ENCODE data around the gene JAML. TPM values are rescaled to one million over a fixed set of nuclear protein-coding genes. Genes with fewer than 3 reads are reported as not detected.

The JAML gene
- total RNA-seq, 2 experiments from 2014 or later = 181 to 189 TPM

- DNase-seq (no peak), ATAC-seq (ENCODE audit: low read depth) (no peak)
- H3K4me3 Mint-ChIP-seq = peak overlapping the region; percentile 85
- H3K27ac Mint-ChIP-seq = peak overlapping the region; percentile 94
- H3K36me3 Mint-ChIP-seq = peaks cover 24% of the 10 kb centered on the region
- H3K4me1 Mint-ChIP-seq = peaks cover 82% of the 10 kb centered on the region
- POLR2A ChIA-PET = interaction anchor here (0.6 to 12.2 kb wide), 9 partner anchors 9 to 1163 kb away, joined by 3 to 118 read pairs (median 5); partner anchors contain the start of genes CD3D and MPZL3
- H3K27me3 Mint-ChIP-seq = no peaks in the 10 kb centered on the region
- H3K9me3 Mint-ChIP-seq = no peaks in the 10 kb centered on the region
Observed at GRCh38 chr11:118221419-118221818, 3.4 kb downstream of the JAML start.

- peaks cover 82% of the 10 kb centered on the region for H3K4me1 Mint-ChIP-seq
- DNase-seq = no peak
- POLR2A ChIA-PET = interaction anchor here (3.8 to 12.2 kb wide), 2 partner anchors 17 to 32 kb away, joined by 19 to 118 read pairs; partner anchors contain the start of gene MPZL3
- H3K27me3 Mint-ChIP-seq = no peaks in the 10 kb centered on the region
- no peak for ATAC-seq (ENCODE audit: low read depth)
- H3K4me3 Mint-ChIP-seq = peak overlapping the region; percentile 85
- H3K9me3 Mint-ChIP-seq = no peaks in the 10 kb centered on the region
- peaks cover 15% of the 10 kb centered on the region for H3K36me3 Mint-ChIP-seq
- peak overlapping the region; percentile 94 for H3K27ac Mint-ChIP-seq
Observed at GRCh38 chr11:118219732-118220131, 5.1 kb downstream of the JAML start.

- Mint-ChIP-seq H3K9me3 (no peaks in the 10 kb centered on the region), H3K4me3 (peak overlapping the region; percentile 85), H3K27me3 (no peaks in the 10 kb centered on the region), H3K4me1 (peaks cover 85% of the 10 kb centered on the region), H3K27ac (peak overlapping the region; percentile 94), H3K36me3 (peaks cover 15% of the 10 kb centered on the region)
- DNase-seq = no peak
- no peak for ATAC-seq (ENCODE audit: low read depth)
- POLR2A ChIA-PET = interaction anchor here (2.1 to 12.2 kb wide), 3 partner anchors 16 to 32 kb away, joined by 8 to 118 read pairs (median 19); partner anchors contain the start of gene MPZL3
Observed at GRCh38 chr11:118219244-118219643, 5.6 kb downstream of the JAML start.

- POLR2A ChIA-PET = interaction anchor here (1.1 to 12.2 kb wide), 5 partner anchors 8 to 142 kb away, joined by 4 to 118 read pairs (median 8); partner anchors contain the start of genes JAML and UBE4A
- ATAC-seq (ENCODE audit: low read depth) (peak; percentile 27), DNase-seq (no peak)
- Mint-ChIP-seq H3K27me3 (no peaks in the 10 kb centered on the region), H3K9me3 (no peaks in the 10 kb centered on the region), H3K4me3 (peak overlapping the region; percentile 82), H3K4me1 (peaks cover 91% of the 10 kb centered on the region), H3K27ac (peak overlapping the region; percentile 95), H3K36me3 (peaks cover 22% of the 10 kb centered on the region)
Observed at GRCh38 chr11:118217575-118217974, 7.2 kb downstream of the JAML start.

- DNase-seq (no peak), ATAC-seq (ENCODE audit: low read depth) (peak; percentile 50)
- H3K4me3 Mint-ChIP-seq = peak overlapping the region; percentile 82
- peak overlapping the region; percentile 95 for H3K27ac Mint-ChIP-seq
- H3K27me3 Mint-ChIP-seq = no peaks in the 10 kb centered on the region
- H3K36me3 Mint-ChIP-seq = peaks cover 29% of the 10 kb centered on the region
- no peaks in the 10 kb centered on the region for H3K9me3 Mint-ChIP-seq
- POLR2A ChIA-PET = interaction anchor here (0.9 to 12.2 kb wide), 13 partner anchors 9 to 143 kb away, joined by 3 to 118 read pairs (median 5); partner anchors contain the start of genes CD3D, JAML, MPZL2 and MPZL3
- H3K4me1 Mint-ChIP-seq = peaks cover 91% of the 10 kb centered on the region
Observed at GRCh38 chr11:118216621-118217481, 8.0 kb downstream of the JAML start.

- no peaks in the 10 kb centered on the region for H3K9me3 Mint-ChIP-seq
- peaks cover 86% of the 10 kb centered on the region for H3K4me1 Mint-ChIP-seq
- no peaks in the 10 kb centered on the region for H3K27me3 Mint-ChIP-seq
- H3K36me3 Mint-ChIP-seq = peaks cover 39% of the 10 kb centered on the region
- DNase-seq = no peak
- ATAC-seq (ENCODE audit: low read depth) = no peak
- POLR2A ChIA-PET = interaction anchor here (0.7 to 12.2 kb wide), 9 partner anchors 9 to 130 kb away, joined by 3 to 118 read pairs (median 5); partner anchors contain the start of genes JAML and MPZL3
- peak overlapping the region; percentile 82 for H3K4me3 Mint-ChIP-seq
- H3K27ac Mint-ChIP-seq = peak overlapping the region; percentile 95
Observed at GRCh38 chr11:118215765-118216164, 9.0 kb downstream of the JAML start.

GRCh38 chr11:118215262-118215661 lies 9.5 kb downstream of the JAML start:
- H3K4me3 Mint-ChIP-seq = peak overlapping the region; percentile 82
- peak overlapping the region; percentile 95 for H3K27ac Mint-ChIP-seq
- peaks cover 84% of the 10 kb centered on the region for H3K4me1 Mint-ChIP-seq
- H3K27me3 Mint-ChIP-seq = no peaks in the 10 kb centered on the region
- POLR2A ChIA-PET = interaction anchor here (1.3 to 12.2 kb wide), 8 partner anchors 9 to 130 kb away, joined by 4 to 118 read pairs (median 8); partner anchors contain the start of genes JAML and MPZL3
- H3K36me3 Mint-ChIP-seq = peaks cover 44% of the 10 kb centered on the region
- DNase-seq (no peak), ATAC-seq (ENCODE audit: low read depth) (peak; percentile 73)
- no peaks in the 10 kb centered on the region for H3K9me3 Mint-ChIP-seq

- no peak for DNase-seq
- no peak for ATAC-seq (ENCODE audit: low read depth)
- peaks cover 41% of the 10 kb centered on the region for H3K36me3 Mint-ChIP-seq
- POLR2A ChIA-PET = interaction anchor here (0.9 to 12.2 kb wide), 7 partner anchors 8 to 37 kb away, joined by 4 to 118 read pairs (median 10); partner anchors contain the start of genes JAML and MPZL3
- peak overlapping the region; percentile 95 for H3K27ac Mint-ChIP-seq
- peak overlapping the region; percentile 82 for H3K4me3 Mint-ChIP-seq
- H3K9me3 Mint-ChIP-seq = no peaks in the 10 kb centered on the region
- no peaks in the 10 kb centered on the region for H3K27me3 Mint-ChIP-seq
- H3K4me1 Mint-ChIP-seq = peaks cover 78% of the 10 kb centered on the region
Observed at GRCh38 chr11:118214210-118214914, 10.4 kb downstream of the JAML start.

- Mint-ChIP-seq H3K27ac (peak overlapping the region; percentile 95), H3K27me3 (no peaks in the 10 kb centered on the region), H3K4me1 (peaks cover 76% of the 10 kb centered on the region)
Observed at GRCh38 chr11:118213781-118214180, 11.0 kb downstream of the JAML start.

GRCh38 chr11:118213201-118213600 lies 11.6 kb downstream of the JAML start:
- Mint-ChIP-seq H3K27ac (peak overlapping the region; percentile 95), H3K4me1 (peaks cover 73% of the 10 kb centered on the region), H3K27me3 (no peaks in the 10 kb centered on the region), H3K9me3 (no peaks in the 10 kb centered on the region), H3K4me3 (peak overlapping the region; percentile 82), H3K36me3 (peaks cover 45% of the 10 kb centered on the region)
- DNase-seq = no peak
- no peak for ATAC-seq (ENCODE audit: low read depth)
- POLR2A ChIA-PET = interaction anchor here (0.7 to 12.2 kb wide), 6 partner anchors 9 to 38 kb away, joined by 3 to 118 read pairs (median 14); partner anchors contain the start of genes JAML and MPZL3

More at GRCh38 chr11:118213781-118214180, 11.0 kb downstream of the JAML start:
- DNase-seq (no peak), ATAC-seq (ENCODE audit: low read depth) (no peak)
- no peaks in the 10 kb centered on the region for H3K9me3 Mint-ChIP-seq
- POLR2A ChIA-PET = interaction anchor here (1.3 to 12.2 kb wide), 7 partner anchors 8 to 38 kb away, joined by 4 to 118 read pairs (median 11); partner anchors contain the start of genes JAML and MPZL3
- peaks cover 46% of the 10 kb centered on the region for H3K36me3 Mint-ChIP-seq
- peak overlapping the region; percentile 82 for H3K4me3 Mint-ChIP-seq

- ATAC-seq (ENCODE audit: low read depth) = no peak
- Mint-ChIP-seq H3K27me3 (no peaks in the 10 kb centered on the region), H3K4me3 (peak overlapping the region; percentile 82), H3K4me1 (peaks cover 73% of the 10 kb centered on the region), H3K27ac (peak overlapping the region; percentile 95), H3K9me3 (no peaks in the 10 kb centered on the region), H3K36me3 (peaks cover 49% of the 10 kb centered on the region)
- POLR2A ChIA-PET = interaction anchor here (0.7 to 12.2 kb wide), 5 partner anchors 9 to 39 kb away, joined by 3 to 118 read pairs (median 17); partner anchors contain the start of genes JAML and MPZL3
- no peak for DNase-seq
Observed at GRCh38 chr11:118212781-118213191, 12.0 kb downstream of the JAML start.

- no peak overlapping the region for H3K4me3 Mint-ChIP-seq
- no peak for ATAC-seq (ENCODE audit: low read depth)
- DNase-seq = no peak
- POLR2A ChIA-PET = interaction anchor here (0.7 to 12.2 kb wide), 5 partner anchors 9 to 40 kb away, joined by 3 to 118 read pairs (median 5); partner anchors contain the start of gene MPZL3
- H3K36me3 Mint-ChIP-seq = peaks cover 51% of the 10 kb centered on the region
- peak overlapping the region; percentile 95 for H3K27ac Mint-ChIP-seq
- no peaks in the 10 kb centered on the region for H3K27me3 Mint-ChIP-seq
- no peaks in the 10 kb centered on the region for H3K9me3 Mint-ChIP-seq
- H3K4me1 Mint-ChIP-seq = peaks cover 70% of the 10 kb centered on the region
Observed at GRCh38 chr11:118212131-118212725, 12.6 kb downstream of the JAML start.

All from activated naive CD8-positive, alpha-beta T cell treated with anti-CD3 and anti-CD28 coated beads, Interleukin-2, amount 10 ng/mL, durations not matched to agents 7 days and 5 days (primary cell).